Mucosa of descending colon (tissue), 3 donors: ENCODE measurements around the gene LLGL1. TPM values are rescaled to one million over a fixed set of nuclear protein-coding genes. Genes with fewer than 3 reads are reported as not detected.

ENCODE experiments used
- ATAC-seq: fragments of 200-7000 bp; cut with Tn5 transposase; one replicate; pipeline ENCODE4 v1.9.1; 2020; ENCODE audit warnings: mild to moderate bottlenecking, moderate library complexity
- DNase-seq, 3 donors: peaks; one replicate each; pipeline ENCODE4 v3.0.0-alpha.2; 2020
- H3K36me3 ChIP-seq: fragments of 200-600 bp; one replicate; pipeline ENCODE4 v1.8.0; 2021; ENCODE audit warnings: low read depth, mild to moderate bottlenecking
- H3K4me1 ChIP-seq: fragments of 200-600 bp; one replicate; pipeline ENCODE4 v1.8.0; 2021; ENCODE audit warnings: low read depth, mild to moderate bottlenecking
- H3K4me3 ChIP-seq: fragments of 200-600 bp; one replicate; pipeline ENCODE4 v1.8.0; 2021; ENCODE audit warnings: mild to moderate bottlenecking
- H3K9me3 ChIP-seq: fragments of 200-600 bp; one replicate; pipeline ENCODE4 v1.8.0; 2021; ENCODE audit warnings: mild to moderate bottlenecking
- CTCF ChIP-seq: fragments of 200-600 bp; IDR thresholded peaks from one replicate; pipeline ENCODE4 v1.8.0; 2022; ENCODE audit warnings: antibody characterized with exemption, mild to moderate bottlenecking
- intact Hi-C, 2 donors: fragments of 100-400 bp; cut with DNase I in 1 of 2; cut with micrococcal nuclease in 1 of 2; formaldehyde crosslinking; loops; one replicate each; pipeline versions ENCODE4 v1.11.0 to v1.11.1; 2022; cut with DNase I, micrococcal nuclease
- total RNA-seq, 3 donors: library from RNA; stranded (reverse); fragmentation: NEBNext Ultra II Directional in 2 of 3; extraction: Animal tissue kit (Norgen Biotek cat#: 25700) in 2 of 3; gene quantifications; one replicate each; pipeline versions ENCODE4 v1.2.1 to v1.2.4, GENCODE V29; 2021 to 2023
- donor health status: DM: no; HTN: no; CAD: no; lungs with moderate emphysema.
- donor health status: DM: no; HTN: no; CAD: no.
- donor health status: DM: no; HTN: yes; CAD: no.

The LLGL1 gene
- total RNA-seq, 3 donors from 2014 or later, result 6.7 to 15.1 (median 10.3) TPM

GRCh38 chr17:18261659-18262058, 36.2 kb downstream of the LLGL1 start:
- intact Hi-C loops, result no loop called here
- H3K4me1 ChIP-seq, result peaks cover 24% of the 10 kb centered on the region

GRCh38 chr17:18262111-18262510, 36.7 kb downstream of the LLGL1 start:
- Histone ChIP-seq H3K4me3 (no peak overlapping the region), H3K36me3 (peaks cover 5% of the 10 kb centered on the region), H3K9me3 (no peaks in the 10 kb centered on the region), H3K4me1 (peaks cover 20% of the 10 kb centered on the region)
- DNase-seq (no peak), ATAC-seq (no peak)
- intact Hi-C loops, result no loop called here
- no peak for TF ChIP-seq CTCF

More at GRCh38 chr17:18261659-18262058, 36.2 kb downstream of the LLGL1 start:
- no peak for TF ChIP-seq CTCF
- DNase-seq, result no peak
- Histone ChIP-seq H3K4me3 (no peak overlapping the region), H3K9me3 (no peaks in the 10 kb centered on the region), H3K36me3 (peaks cover 5% of the 10 kb centered on the region)
- no peak for ATAC-seq

- no peak for TF ChIP-seq CTCF
- ATAC-seq (no peak), DNase-seq (peak in 1 of 3 donors; percentile 55)
- Histone ChIP-seq H3K9me3 (no peaks in the 10 kb centered on the region), H3K4me1 (peaks cover 15% of the 10 kb centered on the region), H3K4me3 (no peak overlapping the region), H3K36me3 (peaks cover 5% of the 10 kb centered on the region)
- intact Hi-C loops, result no loop called here
Observed at GRCh38 chr17:18262641-18263040, 37.2 kb downstream of the LLGL1 start.

GRCh38 chr17:18263885-18264682, 38.6 kb downstream of the LLGL1 start:
- intact Hi-C loops, result no loop called here
- no peak for TF ChIP-seq CTCF
- no peaks in the 10 kb centered on the region for H3K9me3 ChIP-seq
- no peak for DNase-seq
- no peak for ATAC-seq
- H3K4me3 ChIP-seq, result no peak overlapping the region
- peaks cover 5% of the 10 kb centered on the region for H3K36me3 ChIP-seq
- peaks cover 15% of the 10 kb centered on the region for H3K4me1 ChIP-seq

- ATAC-seq (no peak), DNase-seq (no peak)
- Histone ChIP-seq H3K4me3 (no peak overlapping the region), H3K36me3 (peaks cover 5% of the 10 kb centered on the region), H3K9me3 (no peaks in the 10 kb centered on the region), H3K4me1 (peaks cover 3% of the 10 kb centered on the region)
- intact Hi-C loops, result no loop called here
- TF ChIP-seq CTCF, result no peak
Observed at GRCh38 chr17:18267366-18267765, 41.9 kb downstream of the LLGL1 start.
